ENCODE data around the gene NTM.
A peak's percentile ranks its signal among the peaks of the same experiment; 100 is the strongest.

The NTM gene

DNA sequence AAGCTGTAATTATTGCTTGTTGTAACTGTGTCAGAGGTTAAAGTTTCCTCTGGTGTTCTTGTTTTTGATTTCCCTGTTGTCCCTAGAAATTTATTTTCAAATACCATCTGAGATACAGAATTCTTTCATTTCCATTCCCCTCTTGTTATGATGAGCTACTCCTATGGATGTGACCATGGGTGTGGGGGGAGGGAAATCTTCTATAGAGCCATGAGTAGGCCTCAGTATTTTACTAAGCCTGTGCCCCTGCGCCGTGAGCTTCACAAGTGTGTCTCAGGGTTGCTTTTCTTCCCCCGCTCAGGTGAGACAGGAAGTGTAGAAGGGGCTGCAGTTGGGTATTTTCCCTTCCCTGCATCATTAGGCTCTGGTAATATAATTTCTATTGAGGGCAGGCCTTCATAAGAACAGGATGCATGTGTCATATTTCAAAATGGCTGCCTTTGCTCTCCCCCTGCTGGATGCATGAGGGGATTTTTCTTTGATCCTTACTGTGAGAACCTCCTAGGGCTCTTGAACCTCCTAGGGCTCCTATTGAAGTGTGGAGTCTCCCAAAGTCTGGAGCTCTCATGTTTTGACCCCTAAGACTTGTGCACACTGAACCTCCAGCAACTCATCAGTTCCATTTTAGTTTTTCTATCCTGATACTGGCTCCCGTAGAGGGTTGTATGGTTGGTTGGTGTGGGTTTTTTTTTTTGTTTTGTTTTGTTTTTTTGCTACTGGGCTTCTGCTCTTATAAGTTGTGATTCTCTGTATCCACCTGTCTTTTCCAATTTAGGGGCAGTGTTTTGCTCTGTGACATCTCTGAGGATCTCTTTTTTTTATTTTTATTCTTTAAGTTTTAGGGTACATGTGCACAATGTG is 658.2 kb downstream of the NTM start:
- Histone ChIP-seq H3K36me3 (ENCODE audit: insufficient read depth, low read depth, low read length) (no peaks in the 10 kb centered on the region), H3K9ac (ENCODE audit: low read depth, low read length) (no peak overlapping the region), H3K4me1 (ENCODE audit: insufficient read depth, low read length) (peaks cover 15% of the 10 kb centered on the region), H3K9me3 (ENCODE audit: insufficient read depth, low read depth, low read length) (no peaks in the 10 kb centered on the region), H3K27ac (ENCODE audit: low read length) (no peak overlapping the region), H3K4me3 (ENCODE audit: low read length) (no peak overlapping the region), H3K27me3 (ENCODE audit: insufficient read depth, low read length) (no peaks in the 10 kb centered on the region)

DNA sequence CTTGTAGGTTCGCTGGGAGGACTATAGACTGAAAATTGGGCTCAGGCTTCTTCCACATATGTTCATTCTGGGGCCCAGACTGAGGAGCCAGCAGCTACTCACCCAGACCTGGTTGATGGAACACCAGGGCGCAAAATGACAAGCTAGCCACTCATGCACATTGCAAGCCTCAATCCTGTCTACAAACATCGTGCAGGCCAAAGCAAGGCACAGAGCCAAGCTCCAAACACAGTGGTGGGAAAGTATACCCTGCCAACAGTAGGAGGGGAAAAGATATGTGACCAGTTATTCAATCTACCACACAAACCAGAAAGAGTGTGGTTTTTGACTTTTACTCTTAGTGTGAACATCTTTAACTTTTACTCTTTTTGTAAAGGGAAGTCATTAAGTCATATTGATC is 660.5 kb downstream of the NTM start:
- peaks cover 5% of the 10 kb centered on the region for H3K4me1 ChIP-seq (ENCODE audit: insufficient read depth, low read length)

DNA sequence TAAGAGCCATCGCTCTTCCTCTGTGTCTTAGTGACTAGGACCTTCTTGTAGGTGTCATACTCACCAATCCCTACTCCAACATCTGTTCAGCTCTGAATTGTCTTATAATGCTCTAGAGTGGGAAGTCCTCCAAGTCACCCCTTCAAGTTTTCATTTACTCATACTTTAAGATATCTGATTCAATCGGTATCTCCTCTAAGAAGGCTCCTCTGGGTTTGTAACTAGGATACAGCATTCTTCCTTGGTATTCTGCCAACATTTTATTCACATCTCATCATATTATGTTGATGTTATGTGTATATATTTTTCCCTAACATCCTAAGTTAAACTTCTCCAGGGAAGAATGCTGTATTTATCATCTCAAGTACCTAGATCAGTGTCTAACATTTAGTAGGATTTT is 662.1 kb downstream of the NTM start:
- H3K4me1 ChIP-seq (ENCODE audit: insufficient read depth, low read length): peaks cover 19% of the 10 kb centered on the region
- no peak overlapping the region for H3K9ac ChIP-seq (ENCODE audit: low read depth, low read length)
- no peaks in the 10 kb centered on the region for H3K27me3 ChIP-seq (ENCODE audit: insufficient read depth, low read length)
- H3K36me3 ChIP-seq (ENCODE audit: insufficient read depth, low read depth, low read length): no peaks in the 10 kb centered on the region
- no peaks in the 10 kb centered on the region for H3K9me3 ChIP-seq (ENCODE audit: insufficient read depth, low read depth, low read length)
- no peak overlapping the region for H3K4me3 ChIP-seq (ENCODE audit: low read length)
- no peak overlapping the region for H3K27ac ChIP-seq (ENCODE audit: low read length)

More for the DNA sequence above, 660.5 kb downstream of the NTM start:
- Histone ChIP-seq H3K9me3 (ENCODE audit: insufficient read depth, low read depth, low read length) (no peaks in the 10 kb centered on the region), H3K27me3 (ENCODE audit: insufficient read depth, low read length) (no peaks in the 10 kb centered on the region), H3K4me3 (ENCODE audit: low read length) (no peak overlapping the region), H3K9ac (ENCODE audit: low read depth, low read length) (no peak overlapping the region), H3K36me3 (ENCODE audit: insufficient read depth, low read depth, low read length) (no peaks in the 10 kb centered on the region), H3K27ac (ENCODE audit: low read length) (no peak overlapping the region)

DNA sequence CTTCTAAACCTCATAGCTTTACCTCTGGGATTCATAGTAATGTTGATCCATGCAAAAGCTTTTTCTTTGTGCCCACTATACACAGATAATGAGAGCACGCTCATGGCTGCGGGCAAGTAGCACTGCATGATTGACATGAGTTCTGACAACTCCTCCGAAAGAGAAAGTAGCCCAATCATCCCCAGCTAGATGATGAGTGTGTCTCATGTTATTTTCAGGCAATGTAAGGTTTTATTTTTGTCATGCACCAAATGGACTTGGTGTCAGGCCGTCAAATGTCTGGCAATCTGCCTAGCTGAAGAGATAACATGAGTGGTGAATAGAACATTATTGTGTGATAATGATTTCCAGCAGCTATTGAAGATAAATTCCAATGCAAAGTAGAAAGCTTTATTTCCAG is 662.6 kb downstream of the NTM start:
- Histone ChIP-seq H3K9ac (ENCODE audit: low read depth, low read length) (no peak overlapping the region), H3K4me1 (ENCODE audit: insufficient read depth, low read length) (peaks cover 24% of the 10 kb centered on the region), H3K9me3 (ENCODE audit: insufficient read depth, low read depth, low read length) (no peaks in the 10 kb centered on the region), H3K36me3 (ENCODE audit: insufficient read depth, low read depth, low read length) (no peaks in the 10 kb centered on the region), H3K27me3 (ENCODE audit: insufficient read depth, low read length) (no peaks in the 10 kb centered on the region), H3K4me3 (ENCODE audit: low read length) (no peak overlapping the region), H3K27ac (ENCODE audit: low read length) (no peak overlapping the region)

DNA sequence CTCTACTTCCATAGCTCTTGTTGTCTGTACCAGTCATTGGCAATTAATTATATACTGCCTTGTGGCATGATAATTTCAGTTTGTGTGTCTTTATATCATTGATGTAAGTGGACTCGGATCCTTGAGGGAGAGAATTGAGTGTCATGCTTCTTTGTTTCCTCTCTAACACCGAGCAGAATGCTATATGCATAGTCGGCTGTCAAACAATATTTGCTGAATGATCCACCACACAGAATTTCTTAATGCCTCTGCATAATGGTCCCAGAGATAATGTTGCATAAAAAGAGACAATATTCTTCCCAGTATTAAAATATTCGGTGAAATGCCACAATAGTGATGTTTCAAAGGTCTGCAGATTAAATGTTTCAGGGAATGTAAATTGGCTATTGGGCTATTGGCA is 664.8 kb downstream of the NTM start:
- Histone ChIP-seq H3K27me3 (ENCODE audit: insufficient read depth, low read length) (no peaks in the 10 kb centered on the region), H3K27ac (ENCODE audit: low read length) (no peak overlapping the region), H3K36me3 (ENCODE audit: insufficient read depth, low read depth, low read length) (no peaks in the 10 kb centered on the region), H3K9ac (ENCODE audit: low read depth, low read length) (no peak overlapping the region), H3K9me3 (ENCODE audit: insufficient read depth, low read depth, low read length) (no peaks in the 10 kb centered on the region), H3K4me1 (ENCODE audit: insufficient read depth, low read length) (peaks cover 23% of the 10 kb centered on the region), H3K4me3 (ENCODE audit: low read length) (no peak overlapping the region)

DNA sequence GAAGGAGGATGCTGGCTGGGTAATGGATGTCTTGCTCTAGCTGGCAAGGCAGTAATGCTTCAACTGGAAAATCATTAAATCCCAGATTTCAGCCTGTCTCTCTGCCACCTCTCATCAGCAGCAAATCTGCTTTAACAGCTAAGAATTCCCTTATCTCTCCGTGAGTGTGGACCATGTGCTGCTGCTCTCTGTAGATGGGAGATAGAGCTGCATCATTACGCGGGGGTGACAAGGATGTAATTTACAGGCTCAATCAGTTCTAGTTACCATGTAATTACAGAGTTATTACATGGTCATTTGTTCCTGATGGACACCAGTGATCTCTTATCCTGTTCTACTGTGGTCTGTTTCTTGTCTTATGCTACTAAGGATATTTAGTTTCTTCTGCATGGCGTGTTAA is 665.4 kb downstream of the NTM start:
- no peaks in the 10 kb centered on the region for H3K9me3 ChIP-seq (ENCODE audit: insufficient read depth, low read depth, low read length)
- H3K9ac ChIP-seq (ENCODE audit: low read depth, low read length): no peak overlapping the region
- peaks cover 23% of the 10 kb centered on the region for H3K4me1 ChIP-seq (ENCODE audit: insufficient read depth, low read length)
- H3K27me3 ChIP-seq (ENCODE audit: insufficient read depth, low read length): no peaks in the 10 kb centered on the region
- H3K27ac ChIP-seq (ENCODE audit: low read length): no peak overlapping the region
- no peak overlapping the region for H3K4me3 ChIP-seq (ENCODE audit: low read length)
- no peaks in the 10 kb centered on the region for H3K36me3 ChIP-seq (ENCODE audit: insufficient read depth, low read depth, low read length)

DNA sequence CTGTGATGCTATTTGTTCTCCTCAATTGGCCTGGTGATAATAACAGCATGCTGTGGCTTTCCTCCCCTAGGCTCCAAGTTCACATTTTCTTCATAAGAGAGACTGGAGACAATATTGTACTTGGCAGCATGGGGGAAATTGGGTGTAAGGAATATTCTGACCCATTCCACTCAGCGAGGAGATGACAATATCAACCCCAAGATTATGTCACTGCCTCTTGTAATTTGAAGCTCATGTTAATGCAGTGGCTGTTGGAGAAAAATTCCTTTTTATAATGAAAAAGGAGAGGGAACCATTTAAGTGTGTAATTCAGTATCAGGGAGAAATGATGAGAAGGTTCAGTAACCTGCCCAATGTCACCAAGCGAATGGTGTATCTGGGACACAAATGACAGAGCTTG is 665.8 kb downstream of the NTM start:
- H3K4me1 ChIP-seq (ENCODE audit: insufficient read depth, low read length): peaks cover 23% of the 10 kb centered on the region
- no peaks in the 10 kb centered on the region for H3K36me3 ChIP-seq (ENCODE audit: insufficient read depth, low read depth, low read length)
- H3K9ac ChIP-seq (ENCODE audit: low read depth, low read length): no peak overlapping the region
- H3K9me3 ChIP-seq (ENCODE audit: insufficient read depth, low read depth, low read length): no peaks in the 10 kb centered on the region
- no peak overlapping the region for H3K27ac ChIP-seq (ENCODE audit: low read length)
- no peaks in the 10 kb centered on the region for H3K27me3 ChIP-seq (ENCODE audit: insufficient read depth, low read length)
- no peak overlapping the region for H3K4me3 ChIP-seq (ENCODE audit: low read length)

DNA sequence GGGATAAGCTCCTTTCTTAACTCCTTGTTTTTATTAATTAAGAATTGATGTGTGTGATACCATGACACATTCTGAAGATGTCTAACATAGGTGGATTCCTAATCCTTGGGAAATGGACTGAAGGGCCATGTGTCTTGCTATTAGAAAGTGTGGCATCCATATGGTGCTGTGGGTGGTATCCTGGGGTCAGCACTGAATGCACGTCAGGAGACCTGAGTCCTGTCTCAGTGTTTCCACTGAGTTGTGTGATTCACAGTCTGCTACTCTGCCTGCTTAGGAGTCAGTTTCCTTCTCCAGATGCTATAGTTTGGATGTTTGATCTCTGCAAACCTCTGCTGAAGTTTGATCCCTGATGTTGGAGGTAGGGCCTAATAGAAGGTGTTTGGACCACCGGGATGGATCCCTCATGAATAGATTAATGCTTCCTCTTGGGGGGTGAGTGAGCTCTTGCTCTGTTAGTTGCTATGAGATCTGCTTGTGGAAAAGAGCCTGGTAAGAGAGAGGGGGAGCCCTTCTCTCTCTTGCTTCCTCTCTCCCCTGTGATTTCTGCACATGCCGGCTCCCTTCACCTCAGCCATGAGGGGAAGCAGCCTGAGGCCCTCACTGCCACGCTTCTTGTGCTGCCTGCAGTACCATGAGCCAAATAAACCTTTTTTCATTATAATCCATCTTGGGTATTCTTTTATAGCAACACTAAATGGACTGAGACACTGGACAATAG is 666.5 kb downstream of the NTM start:
- Histone ChIP-seq H3K36me3 (ENCODE audit: insufficient read depth, low read depth, low read length) (no peaks in the 10 kb centered on the region), H3K27ac (ENCODE audit: low read length) (peak overlapping the region; percentile 76), H3K4me1 (ENCODE audit: insufficient read depth, low read length) (peaks cover 23% of the 10 kb centered on the region), H3K9me3 (ENCODE audit: insufficient read depth, low read depth, low read length) (no peaks in the 10 kb centered on the region), H3K4me3 (ENCODE audit: low read length) (peak overlapping the region; percentile 27; the same call in 1 of the 2 replicates), H3K27me3 (ENCODE audit: insufficient read depth, low read length) (no peaks in the 10 kb centered on the region), H3K9ac (ENCODE audit: low read depth, low read length) (peak overlapping the region; percentile 44; the same call in 1 of the 2 replicates)

DNA sequence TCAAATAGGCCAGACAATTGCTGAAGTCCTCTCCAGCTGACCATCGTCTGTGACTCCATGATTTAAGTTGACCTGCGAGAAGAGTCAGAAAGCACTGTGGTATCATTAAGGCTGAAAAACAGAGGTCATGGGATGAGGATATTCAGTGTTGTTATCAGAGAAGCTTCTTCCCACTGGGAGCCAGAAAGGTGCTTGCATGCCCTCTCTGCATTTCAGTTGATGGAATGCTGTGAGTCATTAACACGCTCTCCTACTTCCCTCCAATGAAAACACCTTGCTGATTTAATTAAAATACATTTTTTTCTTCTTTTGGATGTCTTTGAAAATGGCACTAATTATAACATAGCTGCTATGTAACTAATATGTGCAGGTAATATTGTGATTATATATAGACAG is 667.0 kb downstream of the NTM start:
- Histone ChIP-seq H3K27me3 (ENCODE audit: insufficient read depth, low read length) (no peaks in the 10 kb centered on the region), H3K4me1 (ENCODE audit: insufficient read depth, low read length) (peaks cover 23% of the 10 kb centered on the region), H3K36me3 (ENCODE audit: insufficient read depth, low read depth, low read length) (no peaks in the 10 kb centered on the region), H3K27ac (ENCODE audit: low read length) (peak overlapping the region; percentile 76), H3K9ac (ENCODE audit: low read depth, low read length) (peak overlapping the region; percentile 44; the same call in 1 of the 2 replicates), H3K9me3 (ENCODE audit: insufficient read depth, low read depth, low read length) (no peaks in the 10 kb centered on the region), H3K4me3 (ENCODE audit: low read length) (peak overlapping the region; percentile 27; the same call in 1 of the 2 replicates)

DNA sequence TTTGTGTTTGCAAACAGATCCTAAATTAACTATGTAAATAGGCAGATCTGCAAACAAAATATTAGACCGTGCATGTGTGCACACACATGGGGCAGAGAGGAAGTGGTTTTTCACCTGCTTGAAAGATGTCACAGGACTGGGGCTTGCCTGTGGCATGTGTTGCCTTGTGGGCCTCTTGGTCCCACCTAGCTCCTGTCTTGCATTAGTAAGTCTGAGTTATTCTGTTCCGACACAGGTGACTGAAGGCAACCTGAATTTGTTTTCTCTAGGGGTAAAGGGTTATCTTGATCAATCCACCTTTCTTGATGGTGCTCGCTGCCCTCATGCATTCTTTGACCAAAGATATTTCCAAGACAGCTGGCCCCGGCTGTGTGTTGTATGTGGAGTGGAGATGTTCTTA is 667.5 kb downstream of the NTM start:
- Histone ChIP-seq H3K27ac (ENCODE audit: low read length) (no peak overlapping the region), H3K4me3 (ENCODE audit: low read length) (no peak overlapping the region), H3K4me1 (ENCODE audit: insufficient read depth, low read length) (peaks cover 23% of the 10 kb centered on the region), H3K27me3 (ENCODE audit: insufficient read depth, low read length) (no peaks in the 10 kb centered on the region), H3K9ac (ENCODE audit: low read depth, low read length) (no peak overlapping the region), H3K9me3 (ENCODE audit: insufficient read depth, low read depth, low read length) (no peaks in the 10 kb centered on the region), H3K36me3 (ENCODE audit: insufficient read depth, low read depth, low read length) (no peaks in the 10 kb centered on the region)

DNA sequence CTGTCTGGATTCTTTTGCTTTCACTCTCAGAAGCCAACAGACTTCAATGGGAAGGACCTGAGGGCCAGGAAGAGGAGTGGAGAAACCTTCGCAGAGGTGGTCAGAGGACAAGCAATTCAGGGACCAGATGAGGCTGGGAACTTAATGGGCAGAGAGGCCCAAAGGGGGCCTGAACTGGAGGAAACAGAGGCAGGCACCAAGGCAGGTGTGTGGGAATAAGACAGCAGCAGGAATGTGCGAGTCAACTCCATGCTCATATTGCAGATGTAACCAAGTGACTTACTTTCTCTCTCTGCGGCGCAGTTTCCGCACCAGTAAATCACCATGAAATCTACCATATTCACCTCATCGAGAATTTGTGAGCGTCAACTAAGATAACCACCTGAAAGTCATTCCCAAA is 669.1 kb downstream of the NTM start:
- Histone ChIP-seq H3K4me3 (ENCODE audit: low read length) (no peak overlapping the region), H3K4me1 (ENCODE audit: insufficient read depth, low read length) (peaks cover 23% of the 10 kb centered on the region), H3K27me3 (ENCODE audit: insufficient read depth, low read length) (no peaks in the 10 kb centered on the region), H3K9me3 (ENCODE audit: insufficient read depth, low read depth, low read length) (no peaks in the 10 kb centered on the region), H3K27ac (ENCODE audit: low read length) (no peak overlapping the region), H3K9ac (ENCODE audit: low read depth, low read length) (no peak overlapping the region), H3K36me3 (ENCODE audit: insufficient read depth, low read depth, low read length) (no peaks in the 10 kb centered on the region)

DNA sequence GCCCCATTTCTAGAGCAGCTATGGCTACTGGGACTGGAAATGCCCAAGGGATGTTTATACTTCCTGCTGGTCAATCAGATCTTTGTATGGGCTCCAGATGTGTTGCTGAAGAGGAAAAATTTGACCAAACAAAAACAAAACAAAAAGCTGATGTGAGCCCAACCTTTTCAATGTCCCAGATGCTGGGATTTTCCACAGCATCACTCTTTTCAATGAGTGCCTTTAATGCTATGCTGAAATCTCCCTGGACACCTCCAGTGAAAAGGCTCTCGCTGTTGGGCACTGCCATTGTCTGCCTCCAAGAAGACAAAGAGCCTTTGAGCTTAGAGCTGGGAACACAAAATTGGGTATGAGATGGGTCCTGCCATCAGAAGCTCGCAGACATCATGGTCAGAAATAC is 671.9 kb downstream of the NTM start:
- Histone ChIP-seq H3K9me3 (ENCODE audit: insufficient read depth, low read depth, low read length) (no peaks in the 10 kb centered on the region), H3K36me3 (ENCODE audit: insufficient read depth, low read depth, low read length) (no peaks in the 10 kb centered on the region), H3K27me3 (ENCODE audit: insufficient read depth, low read length) (no peaks in the 10 kb centered on the region), H3K9ac (ENCODE audit: low read depth, low read length) (no peak overlapping the region), H3K4me3 (ENCODE audit: low read length) (no peak overlapping the region), H3K4me1 (ENCODE audit: insufficient read depth, low read length) (peaks cover 15% of the 10 kb centered on the region; the same call in 1 of the 2 replicates), H3K27ac (ENCODE audit: low read length) (no peak overlapping the region)

Data from iPS-20b (cell line).